ENCODE measurements around the gene CAVIN3. TPM values are rescaled to one million over a fixed set of nuclear protein-coding genes. Genes with fewer than 3 reads are reported as not detected.

CAVIN3 gene
- total RNA-seq, 1 donor = 314 TPM

DNA sequence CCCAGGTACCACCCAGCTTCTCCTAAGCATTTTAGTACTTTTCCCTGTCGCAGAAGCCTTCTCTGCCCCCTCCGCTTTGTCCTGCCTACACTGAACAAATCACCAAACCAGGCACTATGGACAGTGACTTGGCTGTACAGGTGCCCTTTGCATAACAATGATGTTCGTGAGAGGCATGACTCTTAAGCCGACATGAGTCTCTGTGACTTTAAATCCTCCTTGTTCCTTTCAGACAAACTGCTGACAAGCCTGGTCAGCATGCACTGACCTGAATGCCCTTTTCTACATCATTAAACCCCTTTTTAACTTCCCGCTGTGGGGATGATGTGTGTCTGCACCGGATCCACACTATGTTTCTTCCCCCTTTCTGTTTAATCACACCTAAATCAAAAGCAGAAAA lies 16.6 kb downstream of the CAVIN3 start:
- Histone ChIP-seq H3K4me2 (ENCODE audit: insufficient read depth, low read length) (no peak overlapping the region), H2AFZ (ENCODE audit: low read length) (no peak overlapping the region), H3K4me1 (ENCODE audit: insufficient read depth, low read length) (peaks cover 4% of the 10 kb centered on the region), H3K36me3 (ENCODE audit: insufficient read depth, low read length) (no peaks in the 10 kb centered on the region), H3K9me3 (ENCODE audit: low read depth, low read length) (no peaks in the 10 kb centered on the region), H3K4me3 (ENCODE audit: insufficient read depth, low read length) (no peak overlapping the region), H3K79me2 (ENCODE audit: insufficient read depth, low read length) (no peaks in the 10 kb centered on the region), H3K27me3 (ENCODE audit: insufficient read depth, low read length) (no peaks in the 10 kb centered on the region), H4K20me1 (ENCODE audit: insufficient read depth, low read length) (no peaks in the 10 kb centered on the region), H3K27ac (ENCODE audit: low read depth, low read length) (no peak overlapping the region)
- TF ChIP-seq, protein P1, sequence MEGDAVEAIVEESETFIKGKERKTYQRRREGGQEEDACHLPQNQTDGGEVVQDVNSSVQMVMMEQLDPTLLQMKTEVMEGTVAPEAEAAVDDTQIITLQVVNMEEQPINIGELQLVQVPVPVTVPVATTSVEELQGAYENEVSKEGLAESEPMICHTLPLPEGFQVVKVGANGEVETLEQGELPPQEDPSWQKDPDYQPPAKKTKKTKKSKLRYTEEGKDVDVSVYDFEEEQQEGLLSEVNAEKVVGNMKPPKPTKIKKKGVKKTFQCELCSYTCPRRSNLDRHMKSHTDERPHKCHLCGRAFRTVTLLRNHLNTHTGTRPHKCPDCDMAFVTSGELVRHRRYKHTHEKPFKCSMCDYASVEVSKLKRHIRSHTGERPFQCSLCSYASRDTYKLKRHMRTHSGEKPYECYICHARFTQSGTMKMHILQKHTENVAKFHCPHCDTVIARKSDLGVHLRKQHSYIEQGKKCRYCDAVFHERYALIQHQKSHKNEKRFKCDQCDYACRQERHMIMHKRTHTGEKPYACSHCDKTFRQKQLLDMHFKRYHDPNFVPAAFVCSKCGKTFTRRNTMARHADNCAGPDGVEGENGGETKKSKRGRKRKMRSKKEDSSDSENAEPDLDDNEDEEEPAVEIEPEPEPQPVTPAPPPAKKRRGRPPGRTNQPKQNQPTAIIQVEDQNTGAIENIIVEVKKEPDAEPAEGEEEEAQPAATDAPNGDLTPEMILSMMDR (IDR thresholded peaks at IDR 0.05; ENCODE audit: extremely low read depth, low read depth, low read length) = no peak
- DNase-seq (ENCODE audit: insufficient read length, low spot score, missing footprints) = no peak

DNA sequence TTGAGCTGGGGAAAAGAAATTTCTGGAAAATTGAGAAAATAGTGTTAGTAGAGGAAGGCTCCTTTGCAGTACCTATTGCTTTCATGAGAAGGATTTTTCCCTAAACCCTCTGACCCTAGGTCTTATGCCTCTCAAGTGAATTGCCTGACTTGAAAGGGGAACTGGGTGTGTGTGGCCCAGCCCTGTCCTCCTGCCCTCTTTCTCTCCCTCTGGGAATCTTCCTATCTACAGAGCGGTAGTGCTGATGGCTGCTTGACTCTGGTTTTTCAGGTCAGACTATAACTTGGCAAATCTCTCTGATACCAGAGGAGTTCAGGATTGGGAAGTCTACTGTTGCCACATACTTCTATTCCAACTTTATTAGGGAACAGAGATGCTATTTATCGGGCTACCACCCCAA lies 19.2 kb downstream of the CAVIN3 start:
- Histone ChIP-seq H3K9me3 (ENCODE audit: low read depth, low read length) (no peaks in the 10 kb centered on the region), H3K27me3 (ENCODE audit: insufficient read depth, low read length) (no peaks in the 10 kb centered on the region), H3K4me1 (ENCODE audit: insufficient read depth, low read length) (no peaks in the 10 kb centered on the region), H3K27ac (ENCODE audit: low read depth, low read length) (no peak overlapping the region), H3K4me2 (ENCODE audit: insufficient read depth, low read length) (no peak overlapping the region), H3K79me2 (ENCODE audit: insufficient read depth, low read length) (no peaks in the 10 kb centered on the region), H3K4me3 (ENCODE audit: insufficient read depth, low read length) (no peak overlapping the region), H3K36me3 (ENCODE audit: insufficient read depth, low read length) (no peaks in the 10 kb centered on the region), H2AFZ (ENCODE audit: low read length) (no peak overlapping the region), H4K20me1 (ENCODE audit: insufficient read depth, low read length) (no peaks in the 10 kb centered on the region)
- TF ChIP-seq, protein P1 (IDR thresholded peaks at IDR 0.05; ENCODE audit: extremely low read depth, low read depth, low read length) = no peak
- no peak for DNase-seq (ENCODE audit: insufficient read length, low spot score, missing footprints)

DNA sequence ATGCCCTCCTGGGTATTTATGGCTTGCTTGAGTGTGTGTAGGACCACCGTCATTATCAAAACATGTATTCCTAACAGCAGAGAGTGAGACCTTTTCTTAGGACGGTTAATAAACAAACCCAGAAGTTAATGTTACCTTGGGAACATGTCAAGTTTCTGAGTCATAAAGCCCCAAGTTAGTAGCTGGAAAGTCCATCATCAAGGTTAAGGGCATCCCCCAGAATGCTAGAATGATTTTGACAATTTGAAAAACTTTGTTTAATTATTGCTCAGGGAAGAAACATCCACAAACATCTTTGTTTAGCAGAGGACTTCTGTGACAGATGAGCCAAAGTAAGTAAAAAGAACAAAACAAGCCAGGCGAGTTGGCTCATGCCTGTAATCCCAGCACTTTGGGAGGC lies 20.0 kb downstream of the CAVIN3 start:
- Histone ChIP-seq H2AFZ (ENCODE audit: low read length) (no peak overlapping the region), H3K4me1 (ENCODE audit: insufficient read depth, low read length) (no peaks in the 10 kb centered on the region), H4K20me1 (ENCODE audit: insufficient read depth, low read length) (no peaks in the 10 kb centered on the region), H3K36me3 (ENCODE audit: insufficient read depth, low read length) (no peaks in the 10 kb centered on the region), H3K4me2 (ENCODE audit: insufficient read depth, low read length) (no peak overlapping the region), H3K9me3 (ENCODE audit: low read depth, low read length) (no peaks in the 10 kb centered on the region), H3K79me2 (ENCODE audit: insufficient read depth, low read length) (no peaks in the 10 kb centered on the region), H3K4me3 (ENCODE audit: insufficient read depth, low read length) (no peak overlapping the region), H3K27me3 (ENCODE audit: insufficient read depth, low read length) (no peaks in the 10 kb centered on the region), H3K27ac (ENCODE audit: low read depth, low read length) (no peak overlapping the region)
- no peak for DNase-seq (ENCODE audit: insufficient read length, low spot score, missing footprints)
- TF ChIP-seq, protein P1 (IDR thresholded peaks at IDR 0.05; ENCODE audit: extremely low read depth, low read depth, low read length) = no peak

DNA sequence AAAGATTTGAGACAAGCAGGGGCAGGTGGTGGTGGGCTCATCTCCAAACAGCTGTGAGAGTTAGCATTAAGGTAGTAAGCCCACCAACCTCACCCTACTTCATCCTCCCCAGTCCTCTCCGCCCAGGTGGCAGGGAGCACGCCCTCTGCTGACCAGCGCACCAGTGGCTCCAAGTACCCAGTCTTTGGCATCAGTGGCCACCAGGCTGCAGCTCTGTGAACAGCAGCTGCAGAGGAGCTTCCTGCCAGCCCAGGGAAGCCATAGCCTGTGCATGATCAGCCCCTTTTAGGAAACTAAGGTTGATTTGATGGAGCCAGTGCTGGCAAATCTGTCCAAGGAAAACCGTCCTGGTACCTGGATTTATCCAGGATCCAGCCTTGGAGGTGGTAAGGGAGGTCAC lies 21.7 kb downstream of the CAVIN3 start:
- no peaks in the 10 kb centered on the region for H4K20me1 ChIP-seq (ENCODE audit: insufficient read depth, low read length)
- no peak overlapping the region for H3K4me2 ChIP-seq (ENCODE audit: insufficient read depth, low read length)
- H3K27ac ChIP-seq (ENCODE audit: low read depth, low read length) = no peak overlapping the region
- H2AFZ ChIP-seq (ENCODE audit: low read length) = no peak overlapping the region
- TF ChIP-seq, protein P1 (IDR thresholded peaks at IDR 0.05; ENCODE audit: extremely low read depth, low read depth, low read length) = peak; percentile 65
- H3K27me3 ChIP-seq (ENCODE audit: insufficient read depth, low read length) = no peaks in the 10 kb centered on the region
- H3K79me2 ChIP-seq (ENCODE audit: insufficient read depth, low read length) = no peaks in the 10 kb centered on the region
- DNase-seq (ENCODE audit: insufficient read length, low spot score, missing footprints) = peak; percentile 35
- no peaks in the 10 kb centered on the region for H3K36me3 ChIP-seq (ENCODE audit: insufficient read depth, low read length)
- H3K9me3 ChIP-seq (ENCODE audit: low read depth, low read length) = no peaks in the 10 kb centered on the region
- no peak overlapping the region for H3K4me3 ChIP-seq (ENCODE audit: insufficient read depth, low read length)
- H3K4me1 ChIP-seq (ENCODE audit: insufficient read depth, low read length) = no peaks in the 10 kb centered on the region
